Testis (tissue), 2 donors: ENCODE results near the gene CAV3.

Source experiments
- POLR2A ChIP-seq: fragments of 450-650 bp; IDR thresholded peaks from one replicate; pipeline ENCODE4 v1.6.1; 2017; ENCODE audit warnings: antibody characterized with exemption, mild to moderate bottlenecking, moderate library complexity
- TF ChIP-seq, protein P1 (sequence below), 3 experiments: fragments of 450-650 bp in 2 of 3; fragments of 200-600 bp in 1 of 3; sonication (generic) in 1 of 3; IDR thresholded peaks; one replicate each; pipeline ENCODE4 v1.5.1; 2016 to 2019; ENCODE audit warnings: antibody characterized with exemption in 3 of 3, mild to moderate bottlenecking in 2 of 3, moderate library complexity in 1 of 3

DNA sequence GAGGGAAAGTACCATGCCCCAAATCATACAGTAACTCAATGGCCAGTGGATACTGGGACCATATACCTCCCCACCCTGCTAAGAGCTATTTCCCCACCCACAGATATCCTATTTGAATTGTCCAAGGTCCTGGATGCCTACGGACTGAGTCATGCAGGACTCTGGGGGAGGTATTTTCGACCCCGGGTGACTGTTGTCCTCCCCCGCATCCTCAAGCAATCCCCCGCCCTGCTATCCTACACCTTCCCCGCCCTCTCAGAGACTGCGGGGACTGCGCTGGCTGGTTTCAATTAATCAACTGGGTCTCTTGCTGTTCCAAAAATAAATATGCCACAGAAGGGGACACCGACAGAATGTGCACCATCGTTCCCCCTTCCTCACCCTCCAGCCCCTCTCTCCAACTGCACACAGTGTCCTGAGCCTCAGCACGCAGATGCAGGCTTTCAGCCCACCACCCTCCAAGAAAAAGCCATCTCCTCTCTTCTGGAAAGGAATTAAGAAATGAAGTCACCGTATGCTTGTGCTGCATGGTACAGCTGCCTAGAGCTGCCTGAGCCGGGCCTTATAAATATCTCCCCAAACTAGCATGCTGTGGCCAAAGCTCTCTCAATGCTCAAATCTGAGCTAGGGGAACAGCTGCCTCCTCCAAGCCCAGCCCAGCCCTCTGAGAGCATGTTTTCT, 8.1 kb downstream of the CAV3 start:
- TF ChIP-seq, protein P1, sequence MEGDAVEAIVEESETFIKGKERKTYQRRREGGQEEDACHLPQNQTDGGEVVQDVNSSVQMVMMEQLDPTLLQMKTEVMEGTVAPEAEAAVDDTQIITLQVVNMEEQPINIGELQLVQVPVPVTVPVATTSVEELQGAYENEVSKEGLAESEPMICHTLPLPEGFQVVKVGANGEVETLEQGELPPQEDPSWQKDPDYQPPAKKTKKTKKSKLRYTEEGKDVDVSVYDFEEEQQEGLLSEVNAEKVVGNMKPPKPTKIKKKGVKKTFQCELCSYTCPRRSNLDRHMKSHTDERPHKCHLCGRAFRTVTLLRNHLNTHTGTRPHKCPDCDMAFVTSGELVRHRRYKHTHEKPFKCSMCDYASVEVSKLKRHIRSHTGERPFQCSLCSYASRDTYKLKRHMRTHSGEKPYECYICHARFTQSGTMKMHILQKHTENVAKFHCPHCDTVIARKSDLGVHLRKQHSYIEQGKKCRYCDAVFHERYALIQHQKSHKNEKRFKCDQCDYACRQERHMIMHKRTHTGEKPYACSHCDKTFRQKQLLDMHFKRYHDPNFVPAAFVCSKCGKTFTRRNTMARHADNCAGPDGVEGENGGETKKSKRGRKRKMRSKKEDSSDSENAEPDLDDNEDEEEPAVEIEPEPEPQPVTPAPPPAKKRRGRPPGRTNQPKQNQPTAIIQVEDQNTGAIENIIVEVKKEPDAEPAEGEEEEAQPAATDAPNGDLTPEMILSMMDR (IDR thresholded peaks at IDR 0.05), result no peak
- no peak for TF ChIP-seq POLR2A
